B cell (primary cell): Measurements from ENCODE around the gene ABCA4.

Experiments used
- EZH2 ChIP-seq: IDR thresholded peaks from 2 replicates; pipeline ENCODE4 v1.6.1; 2012; ENCODE audit warnings: borderline replicate concordance, low read depth, mild to moderate bottlenecking, moderate library complexity, low read length; ENCODE audit not compliant: insufficient read depth, poor library complexity, severe bottlenecking
- TF ChIP-seq, protein P1 (sequence below): fragments of 200-600 bp; IDR thresholded peaks from one replicate; pipeline ENCODE4 v1.8.0; 2022; ENCODE audit warnings: antibody characterized with exemption, mild to moderate bottlenecking

DNA sequence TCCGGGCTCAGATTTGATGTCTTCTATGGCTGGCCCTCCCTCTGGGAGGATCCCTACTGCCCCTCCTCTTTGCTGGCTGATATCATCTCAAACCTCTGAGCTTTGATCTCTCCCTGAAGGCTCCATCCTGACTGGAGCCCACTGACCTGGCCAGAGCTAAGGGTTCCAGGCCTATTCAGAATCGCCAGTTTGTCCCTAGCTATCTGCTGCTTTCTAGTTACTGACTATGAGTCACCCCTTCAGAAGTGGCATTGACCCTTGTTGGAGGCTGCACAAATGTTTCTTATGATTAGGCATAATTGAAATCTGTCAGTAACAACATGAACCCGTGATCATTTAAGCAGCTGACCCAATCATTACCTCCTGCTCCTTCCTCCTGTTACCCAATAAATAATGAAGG lies 87.1 kb downstream of the ABCA4 start:
- no peak for TF ChIP-seq EZH2
- TF ChIP-seq, protein P1, sequence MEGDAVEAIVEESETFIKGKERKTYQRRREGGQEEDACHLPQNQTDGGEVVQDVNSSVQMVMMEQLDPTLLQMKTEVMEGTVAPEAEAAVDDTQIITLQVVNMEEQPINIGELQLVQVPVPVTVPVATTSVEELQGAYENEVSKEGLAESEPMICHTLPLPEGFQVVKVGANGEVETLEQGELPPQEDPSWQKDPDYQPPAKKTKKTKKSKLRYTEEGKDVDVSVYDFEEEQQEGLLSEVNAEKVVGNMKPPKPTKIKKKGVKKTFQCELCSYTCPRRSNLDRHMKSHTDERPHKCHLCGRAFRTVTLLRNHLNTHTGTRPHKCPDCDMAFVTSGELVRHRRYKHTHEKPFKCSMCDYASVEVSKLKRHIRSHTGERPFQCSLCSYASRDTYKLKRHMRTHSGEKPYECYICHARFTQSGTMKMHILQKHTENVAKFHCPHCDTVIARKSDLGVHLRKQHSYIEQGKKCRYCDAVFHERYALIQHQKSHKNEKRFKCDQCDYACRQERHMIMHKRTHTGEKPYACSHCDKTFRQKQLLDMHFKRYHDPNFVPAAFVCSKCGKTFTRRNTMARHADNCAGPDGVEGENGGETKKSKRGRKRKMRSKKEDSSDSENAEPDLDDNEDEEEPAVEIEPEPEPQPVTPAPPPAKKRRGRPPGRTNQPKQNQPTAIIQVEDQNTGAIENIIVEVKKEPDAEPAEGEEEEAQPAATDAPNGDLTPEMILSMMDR: no peak
